Trophoblast cell (in vitro differentiated cells and primary cell): ENCODE data around the gene SCAMP2.

Experiments
- DNase-seq, 2 donors: peaks; one replicate each; pipeline ENCODE4 v3.0.0-alpha.2; 2016
- H2AFZ ChIP-seq: 2 replicates; pipeline ENCODE4 v1.6.1; 2013; ENCODE audit warnings: low read length, moderate library complexity, mild to moderate bottlenecking; ENCODE audit not compliant: insufficient read depth, poor library complexity
- H2AK5ac ChIP-seq: 2 replicates; pipeline ENCODE4 v1.6.1; 2013; ENCODE audit warnings: mild to moderate bottlenecking, low read length
- H2BK120ac ChIP-seq: 2 replicates; pipeline ENCODE4 v1.6.1; 2013; ENCODE audit warnings: low read length, mild to moderate bottlenecking, moderate library complexity; ENCODE audit not compliant: insufficient read depth, poor library complexity
- H2BK12ac ChIP-seq: 2 replicates; pipeline ENCODE4 v1.6.1; 2013; ENCODE audit warnings: mild to moderate bottlenecking, low read length, moderate library complexity
- H2BK5ac ChIP-seq: 2 replicates; pipeline ENCODE4 v1.6.1; 2013; ENCODE audit warnings: low read length, low read depth, moderate library complexity, mild to moderate bottlenecking; ENCODE audit not compliant: poor library complexity
- H3K14ac ChIP-seq: 2 replicates; pipeline ENCODE4 v1.6.1; 2013; ENCODE audit warnings: mild to moderate bottlenecking, low read length
- H3K18ac ChIP-seq: 2 replicates; pipeline ENCODE4 v1.6.1; 2013; ENCODE audit warnings: mild to moderate bottlenecking, low read length
- H3K23ac ChIP-seq: 2 replicates; pipeline ENCODE4 v1.6.1; 2013; ENCODE audit warnings: low read length
- H3K27ac ChIP-seq: 2 replicates; pipeline ENCODE4 v1.5.1; 2013; ENCODE audit warnings: low read depth, mild to moderate bottlenecking, inconsistent platforms, low read length, moderate library complexity
- H3K27me3 ChIP-seq: 2 replicates; pipeline ENCODE4 v1.6.1; 2013; ENCODE audit warnings: inconsistent platforms, mild to moderate bottlenecking, low read length, moderate library complexity; ENCODE audit not compliant: insufficient read depth
- H3K36me3 ChIP-seq, 2 experiments: 1 replicate in 1 of 2; 2 replicates in 1 of 2; pipeline ENCODE4 v1.6.1; 2013; ENCODE audit warnings: low read length in 2 of 2, mild to moderate bottlenecking in 2 of 2, moderate library complexity in 1 of 2; ENCODE audit not compliant: insufficient read depth in 2 of 2, control insufficient read depth in 1 of 2
- H3K4ac ChIP-seq: 2 replicates; pipeline ENCODE4 v1.6.1; 2013; ENCODE audit warnings: low read depth, mild to moderate bottlenecking, low read length, moderate library complexity
- H3K4me1 ChIP-seq, 2 experiments: 1 replicate in 1 of 2; 2 replicates in 1 of 2; pipeline ENCODE4 v1.6.1; 2013; ENCODE audit warnings: low read length in 2 of 2, mild to moderate bottlenecking in 2 of 2, moderate library complexity in 1 of 2; ENCODE audit not compliant: insufficient read depth in 2 of 2, control insufficient read depth in 1 of 2
- H3K4me2 ChIP-seq: 2 replicates; pipeline ENCODE4 v1.6.1; 2013; ENCODE audit warnings: inconsistent platforms, mild to moderate bottlenecking, low read length, moderate library complexity
- H3K4me3 ChIP-seq: 2 replicates; pipeline ENCODE4 v1.5.1; 2013; ENCODE audit warnings: mild to moderate bottlenecking, low read depth, low read length, inconsistent platforms
- H3K79me1 ChIP-seq: one replicate; pipeline ENCODE4 v1.6.1; 2013; ENCODE audit warnings: low read length
- H3K79me2 ChIP-seq: 2 replicates; pipeline ENCODE4 v1.6.1; 2013; ENCODE audit warnings: low read length, mild to moderate bottlenecking; ENCODE audit not compliant: control insufficient read depth, insufficient read depth, poor library complexity
- H3K9ac ChIP-seq: 2 replicates; pipeline ENCODE4 v1.6.1; 2013; ENCODE audit warnings: mild to moderate bottlenecking, low read length
- H3K9me3 ChIP-seq: 2 replicates; pipeline ENCODE4 v1.6.1; 2013; ENCODE audit warnings: low read depth, mild to moderate bottlenecking, control low read depth, inconsistent platforms, low read length; ENCODE audit not compliant: insufficient read depth
- H4K12ac ChIP-seq: 2 replicates; pipeline ENCODE4 v1.6.1; 2013; ENCODE audit warnings: low read depth, mild to moderate bottlenecking, low read length, moderate library complexity
- H4K8ac ChIP-seq: 2 replicates; pipeline ENCODE4 v1.6.1; 2013; ENCODE audit warnings: low read depth, mild to moderate bottlenecking, low read length, moderate library complexity
- H4K91ac ChIP-seq: one replicate; pipeline ENCODE4 v1.6.1; 2013; ENCODE audit warnings: low read depth, mild to moderate bottlenecking, low read length, moderate library complexity
- WGBS: extraction: QIAGEN DNeasy Blood & Tissue Kit; methylation state at CpG from one replicate; pipeline ENCODE4 v1.1.7; 2013; ENCODE audit warnings: missing lambda C conversion rate; ENCODE audit not compliant: insufficient read length, insufficient coverage; ENCODE audit errors: extremely low coverage; 5-methylcytosine and 5-hydroxymethylcytosine counted together

Gene SCAMP2

DNA sequence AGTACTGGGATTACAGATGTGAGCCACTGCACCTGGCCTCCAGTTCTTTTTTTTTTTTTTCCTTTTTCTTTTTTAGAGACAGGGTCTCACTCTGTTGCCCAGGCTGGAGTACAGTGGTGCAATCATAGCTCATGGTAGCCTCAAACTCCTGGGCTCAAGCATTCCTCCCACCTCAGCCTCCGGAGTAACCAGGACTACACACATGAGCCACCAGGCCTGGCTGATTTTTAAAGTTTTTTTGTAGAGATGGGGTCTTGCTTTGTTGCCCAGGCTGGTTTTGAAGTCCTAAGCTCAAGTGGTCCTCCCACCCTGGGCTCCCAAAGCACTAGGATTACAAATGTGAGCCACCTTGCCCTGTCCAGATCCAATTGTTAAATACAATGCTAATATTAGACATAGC lies 16.6 kb downstream of the SCAMP2 start:
- no peaks in the 10 kb centered on the region for H3K79me1 ChIP-seq
- no peak overlapping the region for H3K27ac ChIP-seq
- no peak overlapping the region for H3K23ac ChIP-seq
- H3K4me1 ChIP-seq = peaks cover 14 to 21% of the 10 kb centered on the region in 2 experiments
- no peak overlapping the region for H4K12ac ChIP-seq
- no peak overlapping the region for H2AFZ ChIP-seq
- H3K36me3 ChIP-seq = peaks cover 24 to 28% of the 10 kb centered on the region in 2 experiments
- H2BK120ac ChIP-seq = no peak overlapping the region
- H2AK5ac ChIP-seq = no peak overlapping the region
- H3K79me2 ChIP-seq = peaks cover 5% of the 10 kb centered on the region
- no peak overlapping the region for H4K8ac ChIP-seq
- no peak overlapping the region for H3K9ac ChIP-seq
- H3K27me3 ChIP-seq = no peaks in the 10 kb centered on the region
- H3K14ac ChIP-seq = no peak overlapping the region
- no peak overlapping the region for H2BK5ac ChIP-seq
- no peak overlapping the region for H3K4me3 ChIP-seq
- no peak overlapping the region for H3K4me2 ChIP-seq
- DNase-seq = no peak
- H3K4ac ChIP-seq = no peak overlapping the region
- no peak overlapping the region for H3K18ac ChIP-seq
- no peak overlapping the region for H2BK12ac ChIP-seq
- H3K9me3 ChIP-seq = no peaks in the 10 kb centered on the region
- no peak overlapping the region for H4K91ac ChIP-seq
- WGBS = no CpG with 5 or more reads among the region's 1 CpG

DNA sequence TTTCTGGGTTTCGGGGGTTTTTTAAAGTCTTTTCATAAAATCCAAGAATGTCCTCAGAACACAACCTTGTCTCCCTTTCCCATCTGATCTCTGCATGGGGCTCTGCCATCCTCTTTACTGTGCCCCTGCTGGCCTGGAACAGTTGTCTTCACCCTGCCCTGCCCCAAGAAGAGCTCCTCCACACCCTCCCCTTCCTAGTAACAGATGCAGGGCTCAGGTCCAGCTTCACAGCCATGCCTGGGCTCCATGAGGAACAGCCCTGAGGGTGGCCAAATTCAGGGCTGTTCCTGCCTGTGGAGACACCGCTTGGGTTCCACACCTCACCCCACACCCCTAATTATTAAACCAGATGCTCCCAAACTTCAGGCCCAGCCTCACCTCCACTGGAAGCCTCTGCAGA lies 17.3 kb downstream of the SCAMP2 start:
- Histone ChIP-seq H2BK120ac (no peak overlapping the region), H3K79me2 (peaks cover 5% of the 10 kb centered on the region), H3K4ac (no peak overlapping the region), H2AK5ac (no peak overlapping the region), H2AFZ (no peak overlapping the region), H3K4me1 (peaks cover 14 to 21% of the 10 kb centered on the region in 2 experiments), H4K91ac (no peak overlapping the region), H4K8ac (no peak overlapping the region), H3K9me3 (no peaks in the 10 kb centered on the region), H3K27me3 (no peaks in the 10 kb centered on the region), H3K14ac (no peak overlapping the region), H3K79me1 (no peaks in the 10 kb centered on the region), H4K12ac (no peak overlapping the region), H3K4me2 (no peak overlapping the region), H3K27ac (no peak overlapping the region), H3K9ac (no peak overlapping the region), H3K36me3 (peaks cover 30 to 35% of the 10 kb centered on the region in 2 experiments), H3K18ac (peak overlapping the region; percentile 16), H3K23ac (no peak overlapping the region), H2BK12ac (no peak overlapping the region), H3K4me3 (no peak overlapping the region), H2BK5ac (no peak overlapping the region)
- no CpG with 5 or more reads among the region's 2 CpGs for WGBS
- no peak for DNase-seq

DNA sequence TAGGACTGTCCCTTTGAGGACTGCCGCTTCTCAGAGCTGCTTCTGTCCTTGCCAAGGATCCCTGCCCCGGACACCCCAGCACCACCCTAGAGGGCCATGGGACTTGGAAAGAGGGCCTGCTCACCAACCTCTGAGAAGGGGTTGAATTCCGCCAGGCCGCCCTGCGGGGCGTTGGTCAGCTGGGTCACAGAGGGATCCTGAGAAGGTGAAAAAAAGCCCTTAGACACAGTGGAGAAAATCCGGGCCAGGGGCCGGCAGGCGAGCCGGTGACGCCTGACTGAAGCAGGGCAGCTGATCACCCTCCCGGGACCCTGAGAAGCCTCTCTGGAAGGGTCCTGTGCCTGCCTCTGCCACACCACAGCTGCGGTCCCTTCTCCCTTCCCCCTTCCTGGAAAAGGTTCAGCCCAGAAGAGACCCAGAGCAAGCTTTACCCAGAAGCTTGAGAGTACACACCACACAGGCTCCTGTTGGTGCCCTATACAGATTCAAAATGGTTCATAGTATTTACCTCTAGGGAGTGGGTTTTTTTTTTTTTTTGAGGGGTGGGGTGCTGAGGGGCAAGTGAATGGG lies 18.6 kb downstream of the SCAMP2 start:
- no CpG with 5 or more reads among the region's 13 CpGs for WGBS

DNA sequence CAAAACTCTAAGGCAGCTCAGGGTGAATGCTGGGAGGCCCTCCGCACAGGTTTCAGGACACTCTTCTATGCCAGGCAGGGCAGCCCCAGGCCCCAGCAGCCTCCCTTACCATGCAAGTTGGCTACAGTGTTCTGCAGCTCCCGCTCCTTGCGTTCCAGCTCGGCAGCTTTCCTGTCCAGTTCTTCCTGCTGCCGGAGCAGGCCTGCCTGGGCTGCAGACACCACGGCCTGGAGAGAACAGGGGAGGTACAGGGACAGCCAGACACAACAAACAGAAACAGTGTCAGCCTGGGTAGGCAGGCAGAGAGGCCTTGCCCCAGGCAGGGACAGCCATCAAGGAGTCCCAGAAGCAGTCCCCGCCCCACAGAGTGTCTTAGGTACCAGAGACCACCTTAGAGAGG lies 21.2 kb downstream of the SCAMP2 start:
- Histone ChIP-seq H3K27me3 (no peaks in the 10 kb centered on the region), H3K9me3 (no peaks in the 10 kb centered on the region), H3K18ac (no peak overlapping the region), H3K4me1 (peaks cover under 1 to 7% of the 10 kb centered on the region in 2 experiments), H2BK120ac (no peak overlapping the region), H3K79me1 (no peaks in the 10 kb centered on the region), H2BK5ac (no peak overlapping the region), H3K4me3 (no peak overlapping the region), H3K4ac (no peak overlapping the region), H3K79me2 (no peaks in the 10 kb centered on the region), H3K14ac (no peak overlapping the region), H3K23ac (no peak overlapping the region), H3K4me2 (no peak overlapping the region), H4K8ac (no peak overlapping the region), H2AK5ac (no peak overlapping the region), H3K9ac (no peak overlapping the region), H3K36me3 (peaks cover 58 to 62% of the 10 kb centered on the region in 2 experiments), H3K27ac (no peak overlapping the region), H2AFZ (no peak overlapping the region), H4K91ac (no peak overlapping the region), H2BK12ac (no peak overlapping the region), H4K12ac (no peak overlapping the region)
- DNase-seq = no peak
- no CpG with 5 or more reads among the region's 7 CpGs for WGBS

More for the DNA sequence above, 18.6 kb downstream of the SCAMP2 start:
- Histone ChIP-seq H3K79me1 (no peaks in the 10 kb centered on the region), H3K36me3 (peaks cover 41 to 47% of the 10 kb centered on the region in 2 experiments), H2AFZ (no peak overlapping the region), H3K9ac (no peak overlapping the region), H3K9me3 (no peaks in the 10 kb centered on the region), H4K8ac (no peak overlapping the region), H2BK120ac (no peak overlapping the region), H3K4me1 (peaks cover 14 to 21% of the 10 kb centered on the region in 2 experiments), H3K4ac (no peak overlapping the region), H3K23ac (no peak overlapping the region), H4K91ac (no peak overlapping the region), H3K18ac (no peak overlapping the region), H3K14ac (no peak overlapping the region), H3K27me3 (no peaks in the 10 kb centered on the region), H3K27ac (no peak overlapping the region), H4K12ac (no peak overlapping the region), H2AK5ac (no peak overlapping the region), H2BK12ac (no peak overlapping the region), H3K4me2 (no peak overlapping the region), H2BK5ac (no peak overlapping the region), H3K79me2 (peaks cover 5% of the 10 kb centered on the region), H3K4me3 (no peak overlapping the region)
- DNase-seq = no peak
